ENCODE results near the gene ESYT2.

GRCh38 chr7:158758586-158759244, 70.6 kb downstream of the ESYT2 start:
- no peak for TF ChIP-seq EZH2 (IDR thresholded peaks at IDR 0.05; ENCODE audit: borderline replicate concordance, low read length)
- TF ChIP-seq, protein P1, sequence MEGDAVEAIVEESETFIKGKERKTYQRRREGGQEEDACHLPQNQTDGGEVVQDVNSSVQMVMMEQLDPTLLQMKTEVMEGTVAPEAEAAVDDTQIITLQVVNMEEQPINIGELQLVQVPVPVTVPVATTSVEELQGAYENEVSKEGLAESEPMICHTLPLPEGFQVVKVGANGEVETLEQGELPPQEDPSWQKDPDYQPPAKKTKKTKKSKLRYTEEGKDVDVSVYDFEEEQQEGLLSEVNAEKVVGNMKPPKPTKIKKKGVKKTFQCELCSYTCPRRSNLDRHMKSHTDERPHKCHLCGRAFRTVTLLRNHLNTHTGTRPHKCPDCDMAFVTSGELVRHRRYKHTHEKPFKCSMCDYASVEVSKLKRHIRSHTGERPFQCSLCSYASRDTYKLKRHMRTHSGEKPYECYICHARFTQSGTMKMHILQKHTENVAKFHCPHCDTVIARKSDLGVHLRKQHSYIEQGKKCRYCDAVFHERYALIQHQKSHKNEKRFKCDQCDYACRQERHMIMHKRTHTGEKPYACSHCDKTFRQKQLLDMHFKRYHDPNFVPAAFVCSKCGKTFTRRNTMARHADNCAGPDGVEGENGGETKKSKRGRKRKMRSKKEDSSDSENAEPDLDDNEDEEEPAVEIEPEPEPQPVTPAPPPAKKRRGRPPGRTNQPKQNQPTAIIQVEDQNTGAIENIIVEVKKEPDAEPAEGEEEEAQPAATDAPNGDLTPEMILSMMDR (conservative IDR thresholded peaks at IDR 0.05 in 1 of 2, IDR thresholded peaks at IDR 0.05 in 1 of 2; ENCODE audit: extremely low read depth in 1 of 2, insufficient read depth in 1 of 2, low read depth in 1 of 2, low read length in 2 of 2), result no peak

All from mammary epithelial cell (primary cell).